ENCODE measurements around the gene AUTS2. TPM values are rescaled to one million over a fixed set of nuclear protein-coding genes. Genes with fewer than 3 reads are reported as not detected.

AUTS2 gene
- polyA plus RNA-seq, 3 donors: 0.08 to 0.35 TPM; not detected in 1

GRCh38 chr7:69770613-69771012, 172.3 kb downstream of the AUTS2 start:
- H3K4me3 Mint-ChIP-seq: no peak overlapping the region
- H3K9me3 Mint-ChIP-seq: peaks cover 0 to 2% (median 0%) of the 10 kb centered on the region in 7 donors
- intact Hi-C loops (cut with micrococcal nuclease): no loop called here
- Histone ChIP-seq H4K20me1 (ENCODE audit: insufficient read depth, low read length) (no peaks in the 10 kb centered on the region), H3K9me3 (replicated peaks in 1 of 2; ENCODE audit: control insufficient read depth in 1 of 2, insufficient read depth in 1 of 2, low read length in 2 of 2) (no peaks in the 10 kb centered on the region), H3K79me2 (ENCODE audit: insufficient read depth, low read length) (no peaks in the 10 kb centered on the region), H3K36me3 (replicated peaks in 1 of 2; ENCODE audit: control insufficient read depth in 1 of 2, insufficient read depth in 2 of 2, low read length in 2 of 2) (no peaks in the 10 kb centered on the region), H3K4me1 (ENCODE audit: control insufficient read depth in 1 of 2, insufficient read depth in 2 of 2, low read length in 2 of 2) (no peaks in the 10 kb centered on the region), H3K4me2 (replicated peaks; ENCODE audit: extremely low read depth, low read length, poor library complexity, severe bottlenecking) (no peak overlapping the region), H3K9ac (ENCODE audit: insufficient read depth, low read length, poor library complexity, severe bottlenecking) (no peak overlapping the region), H2AFZ (ENCODE audit: insufficient read depth, low read depth, low read length, poor library complexity, severe bottlenecking) (no peak overlapping the region), H3K27me3 (ENCODE audit: control insufficient read depth in 2 of 2, insufficient read depth in 2 of 2, low read length in 2 of 2) (no peaks in the 10 kb centered on the region), H3K4me3 (replicated peaks in 1 of 3; ENCODE audit: low read depth in 2 of 3, low read length in 3 of 3) (no peak overlapping the region), H3K27ac (ENCODE audit: low read depth in 1 of 2, low read length in 2 of 2) (no peak overlapping the region)
- WGBS (ENCODE audit: insufficient coverage): 100% methylated on average over 1 of the region's 6 CpGs
- no peak for TF ChIP-seq CTCF (IDR thresholded peaks at IDR 0.05)
- DNase-seq: no peak
- peaks cover 12% of the 10 kb centered on the region for H3K4me1 Mint-ChIP-seq
- H3K36me3 Mint-ChIP-seq: no peaks in the 10 kb centered on the region
- no peak overlapping the region for H3K27ac Mint-ChIP-seq
- H3K27me3 Mint-ChIP-seq (ENCODE audit: low read depth in 3 of 3): no peaks in the 10 kb centered on the region

GRCh38 chr7:69772718-69773436, 174.6 kb downstream of the AUTS2 start:
- TF ChIP-seq CTCF (IDR thresholded peaks at IDR 0.05): no peak
- intact Hi-C loops (cut with micrococcal nuclease): no loop called here
- H3K36me3 Mint-ChIP-seq: no peaks in the 10 kb centered on the region

More at GRCh38 chr7:69772718-69773436, 174.6 kb downstream of the AUTS2 start:
- H2AFZ ChIP-seq (ENCODE audit: insufficient read depth, low read depth, low read length, poor library complexity, severe bottlenecking): no peak overlapping the region
- no peaks in the 10 kb centered on the region for H3K4me1 Mint-ChIP-seq
- H3K4me1 ChIP-seq (ENCODE audit: control insufficient read depth in 1 of 2, insufficient read depth in 2 of 2, low read length in 2 of 2): no peaks in the 10 kb centered on the region
- H3K9me3 ChIP-seq (replicated peaks in 1 of 2; ENCODE audit: control insufficient read depth in 1 of 2, insufficient read depth in 1 of 2, low read length in 2 of 2): no peaks in the 10 kb centered on the region
- no peaks in the 10 kb centered on the region for H4K20me1 ChIP-seq (ENCODE audit: insufficient read depth, low read length)
- WGBS (ENCODE audit: insufficient coverage): 88% methylated on average over 2 of the region's 9 CpGs
- no peaks in the 10 kb centered on the region for H3K36me3 ChIP-seq (replicated peaks in 1 of 2; ENCODE audit: control insufficient read depth in 1 of 2, insufficient read depth in 2 of 2, low read length in 2 of 2)
- no peak overlapping the region for H3K4me3 ChIP-seq (replicated peaks in 1 of 3; ENCODE audit: low read depth in 2 of 3, low read length in 3 of 3)
- H3K27ac Mint-ChIP-seq: no peak overlapping the region
- H3K4me2 ChIP-seq (replicated peaks; ENCODE audit: extremely low read depth, low read length, poor library complexity, severe bottlenecking): no peak overlapping the region
- H3K4me3 Mint-ChIP-seq: no peak overlapping the region
- no peaks in the 10 kb centered on the region for H3K79me2 ChIP-seq (ENCODE audit: insufficient read depth, low read length)
- peaks cover 0 to 2% (median 0%) of the 10 kb centered on the region in 3 donors for H3K27me3 Mint-ChIP-seq (ENCODE audit: low read depth in 3 of 3)
- no peak overlapping the region for H3K27ac ChIP-seq (ENCODE audit: low read depth in 1 of 2, low read length in 2 of 2)
- no peak for DNase-seq
- H3K9ac ChIP-seq (ENCODE audit: insufficient read depth, low read length, poor library complexity, severe bottlenecking): no peak overlapping the region
- peaks cover 0 to 2% (median 0%) of the 10 kb centered on the region in 7 donors for H3K9me3 Mint-ChIP-seq
- no peaks in the 10 kb centered on the region for H3K27me3 ChIP-seq (ENCODE audit: control insufficient read depth in 2 of 2, insufficient read depth in 2 of 2, low read length in 2 of 2)

Measured in CD14-positive monocyte (primary cell).